ENCODE results near the gene KIF13A.

Gene KIF13A

DNA sequence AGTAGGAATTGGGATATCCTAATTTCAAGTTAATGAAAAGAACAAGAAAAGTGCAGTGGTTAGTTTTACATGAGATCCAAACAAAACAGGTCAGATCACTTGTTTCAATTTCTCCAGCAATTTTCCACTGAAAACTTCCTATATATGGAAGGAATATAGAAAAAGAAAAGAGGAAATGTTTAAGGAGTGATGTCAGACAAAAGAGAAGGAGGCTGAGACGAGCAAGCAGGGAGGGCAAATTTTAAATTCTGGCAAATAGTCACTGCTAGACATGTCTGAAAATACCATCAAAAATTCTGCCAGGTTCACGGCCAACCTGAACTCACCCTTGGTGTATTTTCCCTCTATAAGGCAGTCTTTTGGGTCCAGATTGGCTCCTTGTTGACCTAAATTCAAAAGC is 271.2 kb downstream of the KIF13A start:
- Histone ChIP-seq H3K9me3 (ENCODE audit: severe bottlenecking) (no peaks in the 10 kb centered on the region), H3K27ac (ENCODE audit: poor library complexity, severe bottlenecking) (no peak overlapping the region), H3K4me3 (ENCODE audit: severe bottlenecking) (no peak overlapping the region), H3K27me3 (ENCODE audit: insufficient read depth, poor library complexity, severe bottlenecking) (no peaks in the 10 kb centered on the region), H3K36me3 (ENCODE audit: low read depth) (no peaks in the 10 kb centered on the region), H3K4me1 (ENCODE audit: insufficient read depth, poor library complexity, severe bottlenecking) (peaks cover 12% of the 10 kb centered on the region)
- ATAC-seq (ENCODE audit: low read depth) (no peak), DNase-seq (ENCODE audit: low spot score) (no peak)
- TF ChIP-seq, protein P1, sequence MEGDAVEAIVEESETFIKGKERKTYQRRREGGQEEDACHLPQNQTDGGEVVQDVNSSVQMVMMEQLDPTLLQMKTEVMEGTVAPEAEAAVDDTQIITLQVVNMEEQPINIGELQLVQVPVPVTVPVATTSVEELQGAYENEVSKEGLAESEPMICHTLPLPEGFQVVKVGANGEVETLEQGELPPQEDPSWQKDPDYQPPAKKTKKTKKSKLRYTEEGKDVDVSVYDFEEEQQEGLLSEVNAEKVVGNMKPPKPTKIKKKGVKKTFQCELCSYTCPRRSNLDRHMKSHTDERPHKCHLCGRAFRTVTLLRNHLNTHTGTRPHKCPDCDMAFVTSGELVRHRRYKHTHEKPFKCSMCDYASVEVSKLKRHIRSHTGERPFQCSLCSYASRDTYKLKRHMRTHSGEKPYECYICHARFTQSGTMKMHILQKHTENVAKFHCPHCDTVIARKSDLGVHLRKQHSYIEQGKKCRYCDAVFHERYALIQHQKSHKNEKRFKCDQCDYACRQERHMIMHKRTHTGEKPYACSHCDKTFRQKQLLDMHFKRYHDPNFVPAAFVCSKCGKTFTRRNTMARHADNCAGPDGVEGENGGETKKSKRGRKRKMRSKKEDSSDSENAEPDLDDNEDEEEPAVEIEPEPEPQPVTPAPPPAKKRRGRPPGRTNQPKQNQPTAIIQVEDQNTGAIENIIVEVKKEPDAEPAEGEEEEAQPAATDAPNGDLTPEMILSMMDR (IDR thresholded peaks at IDR 0.05; ENCODE audit: poor library complexity, severe bottlenecking), result no peak

GRCh38 chr6:17714879-17715851 is 272.3 kb downstream of the KIF13A start:
- peaks cover 12% of the 10 kb centered on the region for H3K4me1 ChIP-seq (ENCODE audit: insufficient read depth, poor library complexity, severe bottlenecking)
- ATAC-seq (ENCODE audit: low read depth) (peak; percentile 85), DNase-seq (ENCODE audit: low spot score) (no peak)
- peak overlapping the region; percentile 23 for H3K27ac ChIP-seq (ENCODE audit: poor library complexity, severe bottlenecking)
- H3K27me3 ChIP-seq (ENCODE audit: insufficient read depth, poor library complexity, severe bottlenecking), result no peaks in the 10 kb centered on the region
- no peaks in the 10 kb centered on the region for H3K9me3 ChIP-seq (ENCODE audit: severe bottlenecking)
- H3K4me3 ChIP-seq (ENCODE audit: severe bottlenecking), result no peak overlapping the region
- H3K36me3 ChIP-seq (ENCODE audit: low read depth), result no peaks in the 10 kb centered on the region
- TF ChIP-seq, protein P1 (IDR thresholded peaks at IDR 0.05; ENCODE audit: poor library complexity, severe bottlenecking), result no peak

DNA sequence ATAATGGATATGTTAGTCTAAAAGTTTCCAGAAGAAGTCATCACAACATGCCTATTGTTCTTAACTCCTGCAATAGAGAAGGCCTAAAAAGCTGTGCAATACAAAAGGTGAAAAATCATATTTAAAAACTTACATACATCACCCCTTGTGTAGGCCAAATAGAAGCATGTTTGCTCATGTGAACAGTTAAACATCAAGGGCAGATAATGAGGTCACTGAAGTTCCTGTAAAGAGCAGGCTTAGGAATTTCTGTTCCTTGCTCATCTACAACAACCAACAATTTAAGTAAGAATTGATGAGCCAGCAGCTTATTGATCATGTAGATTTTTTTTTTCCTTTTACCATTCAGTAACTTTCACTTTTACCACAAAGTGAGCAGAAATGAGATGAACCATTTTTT is 273.3 kb downstream of the KIF13A start:
- H3K4me3 ChIP-seq (ENCODE audit: severe bottlenecking), result no peak overlapping the region

DNA sequence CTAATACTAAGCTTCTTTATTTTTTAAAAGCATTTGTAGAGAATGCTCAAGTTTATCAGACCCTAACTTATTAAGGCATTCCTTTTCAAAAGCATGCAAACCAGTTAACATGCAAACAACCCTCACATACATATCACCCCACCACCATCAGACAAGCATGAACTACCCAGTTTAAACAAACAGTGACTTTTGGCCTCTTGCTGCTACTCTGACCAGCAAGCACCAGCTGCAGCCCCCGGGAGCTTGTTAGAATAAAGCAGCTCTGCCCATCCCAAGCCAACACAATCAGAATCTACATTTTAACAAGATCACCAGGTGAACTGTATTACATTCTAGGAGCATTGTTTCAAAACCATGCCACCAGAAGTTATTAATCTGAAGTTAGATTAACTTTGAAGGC is 274.9 kb downstream of the KIF13A start:
- no peaks in the 10 kb centered on the region for H3K9me3 ChIP-seq (ENCODE audit: severe bottlenecking)
- TF ChIP-seq, protein P1 (IDR thresholded peaks at IDR 0.05; ENCODE audit: poor library complexity, severe bottlenecking), result no peak
- no peaks in the 10 kb centered on the region for H3K27me3 ChIP-seq (ENCODE audit: insufficient read depth, poor library complexity, severe bottlenecking)
- no peak overlapping the region for H3K27ac ChIP-seq (ENCODE audit: poor library complexity, severe bottlenecking)
- peaks cover 12% of the 10 kb centered on the region for H3K4me1 ChIP-seq (ENCODE audit: insufficient read depth, poor library complexity, severe bottlenecking)
- DNase-seq (ENCODE audit: low spot score) (no peak), ATAC-seq (ENCODE audit: low read depth) (no peak)
- no peak overlapping the region for H3K4me3 ChIP-seq (ENCODE audit: severe bottlenecking)
- no peaks in the 10 kb centered on the region for H3K36me3 ChIP-seq (ENCODE audit: low read depth)

More for the DNA sequence above, 273.3 kb downstream of the KIF13A start:
- H3K36me3 ChIP-seq (ENCODE audit: low read depth), result no peaks in the 10 kb centered on the region
- peaks cover 12% of the 10 kb centered on the region for H3K4me1 ChIP-seq (ENCODE audit: insufficient read depth, poor library complexity, severe bottlenecking)
- TF ChIP-seq, protein P1 (IDR thresholded peaks at IDR 0.05; ENCODE audit: poor library complexity, severe bottlenecking), result no peak
- peak overlapping the region; percentile 23 for H3K27ac ChIP-seq (ENCODE audit: poor library complexity, severe bottlenecking)
- H3K27me3 ChIP-seq (ENCODE audit: insufficient read depth, poor library complexity, severe bottlenecking), result no peaks in the 10 kb centered on the region
- DNase-seq (ENCODE audit: low spot score), result no peak
- ATAC-seq (ENCODE audit: low read depth), result no peak
- no peaks in the 10 kb centered on the region for H3K9me3 ChIP-seq (ENCODE audit: severe bottlenecking)

DNA sequence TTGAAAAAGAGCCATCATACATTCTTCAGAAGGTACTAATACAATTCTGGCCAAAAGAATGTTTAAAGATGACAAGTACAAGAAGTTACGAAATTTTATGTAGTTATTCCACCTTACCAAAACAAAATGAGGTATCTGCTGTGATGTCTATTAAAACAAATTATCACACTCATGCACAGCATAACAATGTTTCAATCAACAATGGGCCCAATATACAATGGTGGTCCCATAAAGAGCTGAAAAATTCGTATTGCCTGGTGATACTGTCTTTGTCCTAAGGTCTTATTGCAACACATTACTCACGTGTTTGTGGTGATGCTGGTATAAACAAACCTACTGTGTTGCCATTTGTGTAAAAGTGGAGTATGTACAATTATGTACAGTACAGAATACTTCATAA is 277.1 kb downstream of the KIF13A start:
- H3K4me1 ChIP-seq (ENCODE audit: insufficient read depth, poor library complexity, severe bottlenecking), result peaks cover 9% of the 10 kb centered on the region

More for the DNA sequence above, 277.1 kb downstream of the KIF13A start:
- H3K27ac ChIP-seq (ENCODE audit: poor library complexity, severe bottlenecking), result no peak overlapping the region
- TF ChIP-seq, protein P1 (IDR thresholded peaks at IDR 0.05; ENCODE audit: poor library complexity, severe bottlenecking), result no peak
- H3K9me3 ChIP-seq (ENCODE audit: severe bottlenecking), result no peaks in the 10 kb centered on the region
- no peaks in the 10 kb centered on the region for H3K27me3 ChIP-seq (ENCODE audit: insufficient read depth, poor library complexity, severe bottlenecking)
- no peaks in the 10 kb centered on the region for H3K36me3 ChIP-seq (ENCODE audit: low read depth)
- ATAC-seq (ENCODE audit: low read depth) (no peak), DNase-seq (ENCODE audit: low spot score) (no peak)
- no peak overlapping the region for H3K4me3 ChIP-seq (ENCODE audit: severe bottlenecking)
